Esophagus muscularis mucosa (tissue), 3 donors: ENCODE results near the gene WNK4.

ENCODE experiments used
- CTCF ChIP-seq, 3 experiments: fragments of 200-600 bp in 2 of 3; fragments of 450-650 bp in 1 of 3; sonication (generic) in 2 of 3; IDR thresholded peaks; one replicate each; pipeline ENCODE4 v1.5.1; 2017 to 2019; ENCODE audit warnings: antibody characterized with exemption in 3 of 3, mild to moderate bottlenecking in 2 of 3, moderate library complexity in 1 of 3
- POLR2A ChIP-seq: fragments of 450-650 bp; IDR thresholded peaks from one replicate; pipeline ENCODE4 v1.6.1; 2017; ENCODE audit warnings: antibody characterized with exemption, moderate library complexity, mild to moderate bottlenecking, low read depth

GRCh38 chr17:42748908-42749798 is 31.3 kb upstream of the WNK4 start:
- TF ChIP-seq CTCF (IDR thresholded peaks at IDR 0.05), result no peak
- TF ChIP-seq POLR2A, result no peak
